Fibroblast of skin of abdomen (primary cell): Measurements from ENCODE around the gene C14orf39.
"Not testable (repeated sequence)": the region's sequence is repeated elsewhere in the genome, so short reads cannot be mapped to it uniquely, and the experiment has no call there.

Source experiments
- DNase-seq: peaks from one replicate; pipeline ENCODE4 v3.0.0-alpha.2; 2013

Gene C14orf39

DNA sequence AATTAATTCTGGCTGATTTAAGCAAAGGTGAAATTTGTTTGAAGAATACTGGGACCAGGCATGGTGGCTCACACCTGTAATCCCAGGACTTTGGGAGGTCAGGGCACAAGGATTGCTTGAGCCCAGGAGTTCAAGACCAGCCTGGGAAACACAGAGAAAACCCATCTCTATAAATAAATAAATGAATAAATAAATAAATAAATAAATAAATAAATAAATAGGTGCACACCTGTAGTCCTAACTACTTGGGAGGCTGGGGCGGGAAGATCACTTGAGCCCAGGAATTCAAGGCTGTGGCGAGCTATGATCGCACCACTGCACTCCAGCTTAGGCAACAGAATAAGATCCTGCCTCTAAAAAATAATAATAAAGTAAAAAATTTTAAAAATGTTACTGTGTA lies 4.4 kb upstream of the C14orf39 start:
- no peak for DNase-seq

DNA sequence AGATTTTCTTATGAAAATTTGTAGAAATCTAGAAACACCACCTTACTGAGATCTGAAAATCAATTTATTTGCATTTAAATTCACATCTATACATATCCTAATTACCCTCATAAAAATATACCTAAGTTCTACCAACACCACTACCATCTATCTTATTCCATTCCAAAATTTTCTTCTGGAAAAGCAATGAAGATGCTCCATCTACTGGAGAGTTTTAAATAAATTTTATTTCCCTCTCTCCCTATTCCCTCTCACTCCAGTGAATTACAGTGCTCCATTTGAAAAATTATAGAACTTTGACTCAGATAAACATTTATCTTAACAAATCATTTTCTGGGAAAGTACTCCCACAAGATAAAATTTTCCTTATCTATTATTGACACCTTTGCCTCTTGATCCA lies 2.3 kb upstream of the C14orf39 start:
- no peak for DNase-seq

DNA sequence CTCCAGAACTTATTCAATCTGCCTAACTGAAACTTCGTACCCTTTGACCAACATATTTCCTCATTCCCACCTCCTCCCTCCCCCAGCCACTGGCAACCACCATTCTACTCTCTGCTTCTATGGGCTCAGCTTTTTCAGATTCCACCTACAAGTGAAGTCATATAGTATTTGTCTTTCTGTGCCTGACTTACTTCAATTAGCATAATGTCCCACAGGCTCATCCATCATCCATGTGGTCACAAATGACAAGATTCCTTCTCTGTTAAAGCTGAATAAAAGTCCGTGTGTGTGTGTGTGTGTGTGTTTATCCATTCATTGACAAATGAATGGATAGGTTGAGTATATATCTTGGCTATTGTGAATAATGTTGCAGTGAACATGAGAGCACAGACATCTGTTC lies 1.3 kb upstream of the C14orf39 start:
- DNase-seq, result no peak

DNA sequence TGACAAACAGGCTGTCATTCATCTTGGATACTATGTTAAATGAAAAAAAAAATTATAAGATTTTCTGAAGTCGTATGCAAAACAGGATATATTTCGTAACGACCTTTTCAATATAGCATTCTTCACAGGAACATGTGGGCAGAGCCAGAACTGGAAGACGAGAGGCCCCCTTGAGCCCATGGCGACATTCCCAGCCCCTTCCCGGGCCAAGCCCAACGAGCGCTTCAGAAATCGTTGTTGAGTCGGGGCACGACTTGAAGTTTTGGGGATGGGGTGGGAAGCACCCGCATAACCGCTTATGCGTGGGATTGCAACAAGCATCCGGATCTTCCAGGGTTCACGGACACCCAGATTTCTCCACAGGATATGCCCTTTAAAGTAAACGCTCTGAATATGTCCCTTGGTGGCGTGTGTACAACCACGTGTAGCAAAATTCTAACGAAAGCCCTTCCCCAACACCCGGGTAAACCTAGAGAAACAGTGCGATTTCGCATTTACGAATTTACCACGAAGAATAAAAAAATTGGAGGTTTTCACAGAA lies 736 bp downstream of the C14orf39 start:
- DNase-seq, result no peak

DNA sequence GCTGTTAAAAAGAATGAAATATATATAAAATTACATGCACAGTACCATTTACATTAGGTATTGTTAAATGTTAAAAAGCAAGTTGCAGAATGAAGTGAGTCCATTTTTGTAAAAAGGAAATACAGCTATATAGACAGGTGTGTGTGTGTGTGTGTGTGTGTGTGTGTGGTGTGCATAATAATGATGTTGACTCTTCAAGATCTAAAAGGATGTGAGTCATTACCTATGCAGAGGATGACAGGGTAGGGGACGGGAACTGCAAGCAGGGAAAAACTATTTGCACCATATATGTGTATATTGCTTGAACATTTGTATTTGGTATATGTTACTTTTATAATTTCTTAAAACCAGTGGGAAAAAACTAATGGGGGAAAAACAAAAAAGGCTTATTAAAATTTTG lies 3.1 kb downstream of the C14orf39 start:
- no peak for DNase-seq

DNA sequence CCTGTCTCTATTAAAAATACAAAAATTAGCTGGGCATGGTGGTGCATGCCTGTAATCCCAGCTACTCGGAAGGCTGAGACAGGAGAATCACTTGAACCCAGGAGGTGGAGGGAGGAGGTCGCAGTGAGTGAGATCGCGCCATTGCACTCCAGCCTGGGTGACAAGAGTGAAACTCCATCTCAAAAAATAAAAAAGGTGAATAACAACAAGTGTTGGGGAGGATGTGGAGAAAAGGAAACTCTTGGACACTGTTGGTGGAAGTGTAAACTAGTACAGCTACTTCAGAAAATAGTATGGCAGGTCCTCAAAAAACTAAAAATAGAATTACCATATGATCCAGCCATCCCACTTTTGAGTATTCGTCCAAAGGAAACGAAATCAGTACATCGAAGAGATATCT lies 5.6 kb downstream of the C14orf39 start:
- DNase-seq, result not testable (repeated sequence)

DNA sequence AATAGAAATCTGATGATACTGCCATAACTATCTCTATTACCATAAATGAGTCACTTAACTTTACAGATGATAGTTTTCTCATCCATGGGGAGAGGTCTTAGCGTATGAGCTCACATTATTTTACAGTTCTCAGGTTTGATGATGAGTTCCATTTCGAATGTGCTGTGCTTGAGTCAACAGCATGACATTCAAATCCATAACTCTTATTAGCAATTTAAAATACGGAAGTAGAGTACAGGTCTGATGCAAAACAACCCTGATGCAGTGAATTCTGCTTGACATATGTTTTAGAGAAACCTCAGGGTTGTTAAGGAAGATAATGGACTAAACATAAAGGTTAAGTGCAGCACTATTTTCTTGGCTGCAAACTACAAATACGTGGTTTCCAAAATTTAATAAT lies 30.0 kb downstream of the C14orf39 start:
- no peak for DNase-seq

DNA sequence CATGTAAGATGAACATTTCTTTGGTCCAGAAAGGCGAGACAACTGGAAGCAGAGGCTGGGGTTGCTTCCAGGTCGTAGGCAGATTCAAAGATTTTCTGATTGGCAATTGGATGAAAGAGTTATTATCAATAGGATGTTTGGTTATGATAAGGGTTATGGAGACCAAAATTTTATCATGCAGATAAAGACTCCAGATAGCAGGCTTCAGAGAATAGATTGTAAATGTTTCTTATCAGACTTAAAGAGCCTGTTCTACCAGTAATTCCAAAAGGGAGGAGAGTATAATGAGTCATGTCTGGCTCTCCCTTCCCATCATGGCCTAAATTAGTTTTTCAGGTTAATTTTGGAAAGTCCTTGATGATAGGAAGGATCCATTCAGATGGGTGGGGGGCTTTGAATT lies 55.6 kb downstream of the C14orf39 start:
- no peak for DNase-seq

DNA sequence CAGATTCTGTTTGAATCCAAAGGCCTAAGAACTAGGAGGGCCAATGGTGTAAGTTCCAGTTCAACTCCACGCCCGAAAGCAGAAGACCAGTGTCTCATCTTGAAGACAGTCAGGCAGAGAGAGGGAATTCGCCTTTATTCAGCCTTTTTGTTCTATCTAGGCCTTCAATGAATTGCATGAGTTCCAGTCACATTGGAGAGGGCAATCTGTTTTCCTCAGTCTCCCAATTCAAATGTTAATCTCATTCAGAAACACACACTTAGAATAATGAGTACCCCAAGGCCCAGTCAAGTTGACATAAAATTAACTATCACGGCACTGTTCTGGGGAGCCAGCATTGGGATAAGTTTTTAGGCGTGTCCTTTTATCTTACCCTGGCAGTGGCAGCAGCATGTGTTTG lies 65.8 kb downstream of the C14orf39 start:
- DNase-seq, result no peak

DNA sequence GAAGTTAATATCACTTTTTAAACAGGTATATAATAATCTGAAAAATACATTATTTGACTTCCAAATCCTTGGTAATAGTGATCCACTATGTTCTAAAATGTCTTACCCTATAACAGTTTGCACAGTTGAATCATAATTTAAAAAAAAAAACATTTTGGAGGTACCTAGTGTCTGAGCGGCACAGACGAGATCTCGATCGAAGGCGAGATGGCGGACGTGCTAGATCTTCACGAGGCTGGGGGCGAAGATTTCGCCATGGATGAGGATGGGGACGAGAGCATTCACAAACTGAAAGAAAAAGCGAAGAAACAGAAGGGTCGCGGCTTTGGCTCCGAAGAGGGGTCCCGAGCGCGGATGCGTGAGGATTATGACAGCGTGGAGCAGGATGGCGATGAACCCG lies 88.3 kb downstream of the C14orf39 start:
- not testable (repeated sequence) for DNase-seq

DNA sequence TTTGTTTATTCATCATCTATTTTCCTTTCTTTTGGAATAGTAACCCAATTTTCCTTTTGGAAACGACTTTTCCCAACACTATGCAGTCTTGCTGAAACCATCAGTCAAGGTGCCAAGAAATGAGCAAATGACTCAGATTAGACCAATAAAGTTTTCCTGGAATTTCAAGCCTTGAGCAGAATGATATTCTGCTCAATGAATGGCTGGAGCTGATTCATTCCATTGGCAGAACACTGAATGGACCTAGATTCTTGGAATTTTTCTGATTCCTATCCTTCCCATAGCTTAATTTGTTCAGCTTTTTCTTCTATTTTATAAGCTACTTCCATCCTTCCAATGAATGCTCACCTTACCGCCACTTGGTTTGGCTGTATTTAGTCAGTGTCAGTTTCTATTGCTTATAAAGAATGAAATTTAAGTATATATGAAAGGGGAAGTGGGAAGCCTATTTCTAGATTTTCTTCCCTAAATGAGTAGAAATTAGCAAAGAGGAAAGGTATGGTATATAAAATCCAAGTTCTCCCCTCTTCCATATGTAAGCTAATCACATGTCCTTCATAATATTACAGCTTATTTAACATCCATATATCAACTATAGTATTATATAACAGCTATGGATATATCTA lies 89.0 kb downstream of the C14orf39 start:
- peak; percentile 1 for DNase-seq
